H1 (cell line): Measurements from ENCODE around the gene MTHFD1. TPM values are rescaled to one million over a fixed set of nuclear protein-coding genes. Genes with fewer than 3 reads are reported as not detected.

Source experiments
- CTCF ChIA-PET: fragments of 300-600 bp; sonication (Branson Sonifier 250); formaldehyde crosslinking; loops from one replicate; lab custom pipeline; 2021; ENCODE audit not compliant: partially characterized antibody; lab: Charles Lee
- POLR2A ChIA-PET: fragments of 300-600 bp; sonication (Branson Sonifier 250); formaldehyde crosslinking; loops from one replicate; lab custom pipeline; 2021; ENCODE audit warnings: inconsistent platforms; ENCODE audit not compliant: partially characterized antibody; lab: Charles Lee
- DNase-seq, 2 experiments: peaks; one replicate each; pipeline versions ENCODE4 v3.0.0 to v3.0.0-alpha.2; 2010 to 2022; ENCODE audit warnings: low spot score in 2 of 2, low read depth in 1 of 2, mixed read lengths in 1 of 2
- FAIRE-seq: peaks from 2 replicates; lab custom pipeline; 2011; peaks lifted over from hg19 to GRCh38; lab: Jason Lieb, UNC
- H2AFZ ChIP-seq: 2 replicates; pipeline ENCODE4 v1.8.1; 2012; ENCODE audit warnings: low read length, inconsistent platforms
- H2AK5ac ChIP-seq: 2 replicates; pipeline ENCODE4 v1.6.1; 2013; ENCODE audit warnings: low read depth, low read length
- H2BK120ac ChIP-seq: replicated peaks from 2 replicates; pipeline ENCODE3; 2013; ENCODE audit warnings: low read depth, low read length, inconsistent platforms
- H2BK12ac ChIP-seq: 2 replicates; pipeline ENCODE4 v1.6.1; 2013; ENCODE audit warnings: low read depth, low read length
- H2BK15ac ChIP-seq: 2 replicates; pipeline ENCODE4 v1.6.1; 2013; ENCODE audit warnings: low read length
- H2BK20ac ChIP-seq: 2 replicates; pipeline ENCODE4 v1.6.1; 2013; ENCODE audit warnings: low read length
- H2BK5ac ChIP-seq: 2 replicates; pipeline ENCODE4 v1.6.1; 2013; ENCODE audit warnings: low read depth, low read length
- H3K14ac ChIP-seq: 2 replicates; pipeline ENCODE4 v1.6.1; 2013; ENCODE audit warnings: inconsistent platforms; ENCODE audit not compliant: insufficient read length
- H3K18ac ChIP-seq: 2 replicates; pipeline ENCODE4 v1.6.1; 2013; ENCODE audit warnings: low read length; ENCODE audit errors: extremely low read depth
- H3K23ac ChIP-seq: 2 replicates; pipeline ENCODE4 v1.6.1; 2013; ENCODE audit warnings: inconsistent platforms; ENCODE audit not compliant: insufficient read length
- H3K23me2 ChIP-seq: 2 replicates; pipeline ENCODE4 v1.6.1; 2013; ENCODE audit warnings: low read depth, low read length
- H3K27ac ChIP-seq: 2 replicates; pipeline ENCODE4 v1.6.1; 2011; ENCODE audit warnings: low read depth, low read length, inconsistent platforms
- H3K27me3 ChIP-seq, 4 experiments: replicated peaks in 1 of 4; 1 replicate in 1 of 4; 2 replicates in 3 of 4; pipeline versions ENCODE4 v1.6.1 to v1.8.1; 2011 to 2013; ENCODE audit warnings: low read length in 3 of 4, mild to moderate bottlenecking in 3 of 4, inconsistent platforms in 2 of 4, mixed read lengths in 2 of 4, moderate library complexity in 1 of 4; ENCODE audit not compliant: control insufficient read depth in 3 of 4, insufficient read depth in 3 of 4; ENCODE audit errors: extremely low read depth in 1 of 4
- H3K36me3 ChIP-seq, 4 experiments: 2 replicates each; pipeline versions ENCODE4 v1.6.1 to v1.8.1; 2011 to 2013; ENCODE audit warnings: mild to moderate bottlenecking in 4 of 4, low read length in 3 of 4, moderate library complexity in 2 of 4, control low read depth in 1 of 4, inconsistent platforms in 1 of 4; ENCODE audit not compliant: insufficient read depth in 4 of 4, control insufficient read depth in 2 of 4
- H3K4ac ChIP-seq: replicated peaks from 2 replicates; pipeline ENCODE3; 2013; ENCODE audit warnings: low read length, low read depth, mixed read lengths, inconsistent platforms; ENCODE audit not compliant: insufficient read length
- H3K4me1 ChIP-seq, 4 experiments: replicated peaks in 1 of 4; 1 replicate in 1 of 4; 2 replicates in 3 of 4; pipeline versions ENCODE4 v1.6.1 to v1.8.1; 2011 to 2013; ENCODE audit warnings: low read length in 3 of 4, inconsistent platforms in 2 of 4, mixed read lengths in 1 of 4; ENCODE audit not compliant: insufficient read depth in 4 of 4, control insufficient read depth in 3 of 4
- H3K4me2 ChIP-seq, 2 experiments: 2 replicates each; pipeline versions ENCODE4 v1.6.1 to v1.8.1; 2011 to 2013; ENCODE audit warnings: low read depth in 2 of 2, low read length in 2 of 2, control low read depth in 1 of 2, inconsistent platforms in 1 of 2, mild to moderate bottlenecking in 1 of 2; ENCODE audit not compliant: insufficient read depth in 1 of 2
- H3K4me3 ChIP-seq, 4 experiments: fragments of 200-600, 300-600 bp in 1 of 4; sonication (generic), shearing (Covaris generic), sonication (Bioruptor Twin) in 1 of 4; 2 replicates each; pipeline versions ENCODE4 v1.5.1 to v1.8.1; 2011 to 2016; ENCODE audit warnings: low read length in 4 of 4, low read depth in 3 of 4, control low read depth in 2 of 4, inconsistent platforms in 2 of 4, mild to moderate bottlenecking in 2 of 4, mixed read lengths in 1 of 4, moderate library complexity in 1 of 4; ENCODE audit not compliant: insufficient read depth in 2 of 4; ENCODE audit errors: extremely low read depth in 1 of 4
- H3K56ac ChIP-seq: replicated peaks from 2 replicates; pipeline ENCODE3; 2013; ENCODE audit warnings: low read depth, mild to moderate bottlenecking, mixed read lengths, low read length, inconsistent platforms; ENCODE audit not compliant: insufficient read length
- H3K79me1 ChIP-seq: 2 replicates; pipeline ENCODE4 v1.6.1; 2013; ENCODE audit warnings: low read depth, low read length, control low read depth
- H3K79me2 ChIP-seq, 2 experiments: 2 replicates each; pipeline versions ENCODE4 v1.6.1 to v1.8.1; 2012 to 2013; ENCODE audit warnings: low read length in 2 of 2, mild to moderate bottlenecking in 2 of 2, inconsistent platforms in 1 of 2; ENCODE audit not compliant: insufficient read depth in 2 of 2, control insufficient read depth in 1 of 2
- H3K9ac ChIP-seq, 4 experiments: replicated peaks in 1 of 4; 1 replicate in 1 of 4; 2 replicates in 3 of 4; pipeline versions ENCODE4 v1.6.1 to v1.8.1; 2011 to 2013; ENCODE audit warnings: low read depth in 3 of 4, low read length in 3 of 4, control low read depth in 2 of 4, mild to moderate bottlenecking in 2 of 4, moderate library complexity in 2 of 4, inconsistent platforms in 1 of 4; ENCODE audit errors: extremely low read depth in 1 of 4
- H3K9me3 ChIP-seq, 2 experiments: 2 replicates each; pipeline versions ENCODE4 v1.6.1 to v1.8.1; 2012 to 2013; ENCODE audit warnings: mild to moderate bottlenecking in 2 of 2, moderate library complexity in 2 of 2, control low read depth in 1 of 2, inconsistent platforms in 1 of 2, low read depth in 1 of 2, low read length in 1 of 2, mixed read lengths in 1 of 2; ENCODE audit not compliant: insufficient read depth in 2 of 2
- H4K20me1 ChIP-seq, 2 experiments: replicated peaks in 1 of 2; 2 replicates each; pipeline versions ENCODE3 to v1.8.1; 2011 to 2013; ENCODE audit warnings: inconsistent platforms in 2 of 2, low read length in 2 of 2, mild to moderate bottlenecking in 1 of 2; ENCODE audit not compliant: insufficient read depth in 2 of 2, control insufficient read depth in 1 of 2
- H4K5ac ChIP-seq: 2 replicates; pipeline ENCODE4 v1.6.1; 2013; ENCODE audit warnings: low read length, low read depth, mixed read lengths, inconsistent platforms; ENCODE audit not compliant: insufficient read length
- H4K8ac ChIP-seq: 2 replicates; pipeline ENCODE4 v1.8.0; 2013; ENCODE audit warnings: mild to moderate bottlenecking, moderate library complexity, low read length, inconsistent platforms; ENCODE audit not compliant: insufficient read depth; ENCODE audit errors: extremely low read depth
- H4K91ac ChIP-seq: replicated peaks from 2 replicates; pipeline ENCODE3; 2013; ENCODE audit warnings: low read length, mixed read lengths, inconsistent platforms; ENCODE audit not compliant: insufficient read length
- ATF2 ChIP-seq: IDR thresholded peaks from 2 replicates; pipeline ENCODE4 v1.6.1; 2012; ENCODE audit warnings: low read length, inconsistent platforms
- BACH1 ChIP-seq: IDR thresholded peaks from 2 replicates; pipeline ENCODE4 v1.6.1; 2012; ENCODE audit warnings: low read length, improper control_type of control experiment
- BCL11A ChIP-seq, 2 experiments: IDR thresholded peaks; one replicate each; pipeline ENCODE4 v1.6.1; 2011; ENCODE audit warnings: low read depth in 2 of 2, low read length in 2 of 2, mild to moderate bottlenecking in 2 of 2
- JUND ChIP-seq: IDR thresholded peaks from 2 replicates; pipeline ENCODE4 v1.6.1; 2011; ENCODE audit warnings: mild to moderate bottlenecking, improper control_type of control experiment, low read length
- POLR2A ChIP-seq, 2 experiments: IDR thresholded peaks; 1 replicate in 1 of 2; 2 replicates in 1 of 2; pipeline ENCODE4 v1.6.1; 2011; ENCODE audit warnings: low read depth in 2 of 2, low read length in 2 of 2, mild to moderate bottlenecking in 2 of 2; ENCODE audit errors: control extremely low read depth in 1 of 2
- SP4 ChIP-seq: IDR thresholded peaks from 2 replicates; pipeline ENCODE4 v1.6.1; 2012; ENCODE audit warnings: low read length, inconsistent platforms
- YY1 ChIP-seq: IDR thresholded peaks from 2 replicates; pipeline ENCODE4 v1.6.1; 2011; ENCODE audit warnings: low read depth, mild to moderate bottlenecking, low read length
- ZNF274 ChIP-seq: IDR thresholded peaks from 2 replicates; pipeline ENCODE4 v1.7.0; 2012; ENCODE audit warnings: low read length, borderline replicate concordance; ENCODE audit errors: extremely low read depth
- WGBS, 2 experiments: shearing (Covaris generic) in 1 of 2; methylation state at CpG; one replicate each; pipeline versions ENCODE4 v1.1.6 to v1.1.7; 2013 to 2015; ENCODE audit warnings: low lambda C conversion rate in 2 of 2, mixed read lengths in 2 of 2, inconsistent platforms in 1 of 2, low coverage in 1 of 2, missing lambda C conversion rate in 1 of 2; ENCODE audit not compliant: insufficient replicate concordance in 2 of 2, insufficient coverage in 1 of 2, insufficient read length in 1 of 2; ENCODE audit errors: extremely low coverage in 1 of 2, missing lambda C conversion rate in 1 of 2; 5-methylcytosine and 5-hydroxymethylcytosine counted together
- polyA plus RNA-seq, 7 experiments: library from polyadenylated mRNA; depleted of rRNA in 3 of 7; stranded (reverse) in 5 of 7; unstranded in 2 of 7; fragments of >200 nt in 5 of 7; fragments of 200-250 nt in 2 of 7; gene quantifications; 1 replicate in 5 of 7; 2 replicates in 1 of 7; 4 replicates in 1 of 7; pipeline versions ENCODE4 v1.2.1 to v1.2.3, GENCODE V29; 2011 to 2013; ENCODE audit warnings: missing spikeins in 2 of 7, mixed read lengths in 2 of 7
- total RNA-seq: library from RNA; stranded (reverse); fragmentation: NEBNext Ultra II Directional; extraction: Animal tissue kit (Norgen Biotek cat#: 25700); gene quantifications from 2 replicates; pipeline ENCODE4 v1.2.1, GENCODE V29; 2021
- TF ChIP-seq, protein P1 (sequence below): IDR thresholded peaks from 2 replicates; pipeline ENCODE4 v1.6.1; 2012; ENCODE audit warnings: inconsistent platforms

MTHFD1 gene
- total and polyA plus RNA-seq, 2 of the 8 experiments (the other 6 are each of a cell fraction or from before 2014, with no cell fraction given): 79.7 to 332 TPM

DNA sequence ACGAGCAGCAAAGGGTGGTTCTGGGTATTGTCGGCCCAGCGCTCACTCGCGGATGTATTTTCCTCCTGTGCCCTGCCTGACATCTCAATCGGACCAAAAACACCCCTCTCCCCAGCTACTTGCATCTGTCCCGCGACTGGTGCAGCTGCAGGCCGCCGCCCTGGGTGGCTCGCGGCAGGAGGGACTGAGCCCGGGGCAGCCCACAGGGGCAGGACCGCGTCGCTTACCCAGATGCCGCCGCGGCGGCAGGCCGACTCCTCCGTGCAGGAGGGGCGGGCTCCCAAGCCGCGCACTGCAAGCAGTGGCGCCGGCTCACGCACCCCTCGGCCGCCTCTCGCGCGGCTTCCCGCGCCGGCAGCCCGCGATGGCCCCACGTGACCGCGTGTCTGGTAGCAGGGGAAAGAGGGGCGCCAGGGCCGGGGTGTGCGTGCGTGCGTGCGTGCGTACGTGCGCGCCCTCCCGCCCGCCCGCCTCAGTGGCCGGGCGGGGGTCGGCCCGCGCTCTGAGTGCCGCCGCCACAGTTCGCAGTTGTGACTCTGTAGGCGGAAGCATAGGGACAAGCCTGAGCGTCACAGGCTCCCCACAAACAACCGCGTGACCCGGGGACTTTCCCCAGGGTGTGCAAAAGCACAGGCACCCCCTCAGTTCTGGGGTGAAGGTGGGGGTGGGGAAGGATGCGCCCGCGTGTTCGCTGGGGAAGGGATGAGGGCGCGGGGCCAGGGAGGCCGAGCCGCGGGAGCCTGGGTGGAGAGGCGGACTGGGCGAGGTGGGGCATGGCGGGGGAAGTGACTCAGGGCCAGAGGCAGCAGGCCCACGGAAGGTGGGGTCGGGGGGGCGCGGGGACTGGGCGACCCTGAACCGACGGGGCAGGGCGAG, 115.5 kb downstream of the MTHFD1 start, which contains the start of gene ZBTB25:
TSS of gene ZBTB25 (minus strand) at position 405 of the 876 bp plus-strand sequence. CDS start 13,305 bp downstream, outside the sequence.
- Histone ChIP-seq H3K27ac (peak within 1 kb of the TSS; percentile 96), H2AFZ (peak within 1 kb of the TSS; percentile 21; the same call in 1 of the 2 replicates), H3K79me1 (peaks cover 6% of the 10 kb centered on the region), H3K4me1 (peaks cover 2 to 14% (median 9%) of the 10 kb centered on the region in 4 experiments; a peak in 5 of 7 replicates), H2BK5ac (peak within 1 kb of the TSS; percentile 96), H4K8ac (peak within 1 kb of the TSS; percentile 99), H3K4me3 (peak within 1 kb of the TSS; percentile 68 to 93 (median 78)), H3K9ac (peak within 1 kb of the TSS; percentile 95 to 98 (median 96)), H3K23me2 (peaks cover 19% of the 10 kb centered on the region), H3K36me3 (no peaks in the 10 kb centered on the region; a peak in 1 of 8 replicates), H2BK12ac (peak within 1 kb of the TSS; percentile 61), H4K91ac (peak within 1 kb of the TSS; percentile 99), H3K23ac (no peak within 1 kb of the TSS), H3K79me2 (peaks cover 11 to 70% of the 10 kb centered on the region in 2 experiments; a peak in 3 of 4 replicates), H3K18ac (peak within 1 kb of the TSS; percentile 99), H3K4ac (peak within 1 kb of the TSS; percentile 98), H2BK120ac (peak within 1 kb of the TSS; percentile 77), H3K14ac (peak within 1 kb of the TSS; percentile 84), H2BK15ac (0 out of 2 replicates have a peak within 1 kb of the TSS, but pooled peaks have one; percentile 67), H2BK20ac (no peak within 1 kb of the TSS), H4K5ac (peak within 1 kb of the TSS; percentile 99), H3K27me3 (no peaks in the 10 kb centered on the region), H3K4me2 (peak within 1 kb of the TSS; percentile 97), H3K56ac (peak within 1 kb of the TSS; percentile 94), H3K9me3 (no peaks in the 10 kb centered on the region), H4K20me1 (peaks cover 3 to 6% of the 10 kb centered on the region in 2 experiments), H2AK5ac (peak within 1 kb of the TSS; percentile 89; the same call in 1 of the 2 replicates)
- DNase-seq (peak; percentile 78 to 88), FAIRE-seq (no peak)
- ChIA-PET POLR2A (interaction anchor here (0.8 to 4.4 kb wide), 44 partner anchors 8 to 263 kb away, joined by 3 to 52 read pairs (median 4); partner anchors contain the start of genes AKAP5, HSPA2 and MTHFD1), CTCF (interaction anchor here (0.5 to 1.7 kb wide), 7 partner anchors 41 to 407 kb away, joined by 3 to 6 read pairs (median 3); no protein-coding TSS in a partner anchor)
- WGBS, 2 experiments: 2% methylated on average over 47 of the region's 87 CpGs; no CpG with 5 or more reads in 1 of the 2 experiments
- TF ChIP-seq BACH1 (peak; percentile 60; the same call in 1 of the 2 replicates), YY1 (0 out of 2 replicates have a peak, but pooled peaks have one; percentile 13), SP4 (no peak; the same call in 1 of the 2 replicates), POLR2A (IDR thresholded peaks at IDR 0.05; ENCODE audit: control extremely low read depth in 1 of 2, low read depth in 2 of 2, low read length in 2 of 2) (peak; percentile 15 to 62; a peak in 2 of 3 replicates), ATF2 (no peak), BCL11A (IDR thresholded peaks at IDR 0.05; ENCODE audit: low read depth in 2 of 2, low read length in 2 of 2) (no peak), JUND (no peak), ZNF274 (no peak)
- TF ChIP-seq, protein P1, sequence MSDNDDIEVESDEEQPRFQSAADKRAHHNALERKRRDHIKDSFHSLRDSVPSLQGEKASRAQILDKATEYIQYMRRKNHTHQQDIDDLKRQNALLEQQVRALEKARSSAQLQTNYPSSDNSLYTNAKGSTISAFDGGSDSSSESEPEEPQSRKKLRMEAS: peak; percentile 89
